NOMO-1 treated with DMSO at 0.1 percent for 48 hours (cell line): Measurements from ENCODE around the gene NCEH1.
"Not testable (repeated sequence)": the region's sequence is repeated elsewhere in the genome, so short reads cannot be mapped to it uniquely, and the experiment has no call there.

Experiments used
- DNase-seq: peaks from one replicate; lab custom pipeline; 2025; ENCODE audit not compliant: unreplicated experiment; lab: John Stamatoyannopoulos, UW

Gene NCEH1

GRCh38 chr3:172707967-172708366, 2.9 kb downstream of the NCEH1 start:
- DNase-seq, result no peak

DNA sequence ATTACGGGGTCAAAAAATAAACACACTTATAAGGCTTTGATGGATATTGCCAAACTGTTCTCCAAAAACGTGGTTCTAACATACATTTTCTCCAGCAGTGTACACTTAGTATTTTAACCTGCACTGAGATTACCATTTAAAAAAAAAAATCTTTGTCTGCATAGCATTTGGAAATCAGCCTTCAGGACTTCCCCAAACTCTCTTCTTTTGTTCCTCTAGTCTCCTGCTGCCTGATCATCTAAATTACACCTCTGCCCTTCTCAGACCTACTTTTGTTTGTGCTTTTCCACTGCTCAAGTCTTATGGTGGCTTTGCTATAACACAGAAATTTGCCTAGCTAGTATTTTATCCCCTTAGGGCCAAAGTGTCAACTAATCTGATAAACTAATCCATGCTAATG, 3.8 kb downstream of the NCEH1 start:
- DNase-seq, result peak; percentile 46

DNA sequence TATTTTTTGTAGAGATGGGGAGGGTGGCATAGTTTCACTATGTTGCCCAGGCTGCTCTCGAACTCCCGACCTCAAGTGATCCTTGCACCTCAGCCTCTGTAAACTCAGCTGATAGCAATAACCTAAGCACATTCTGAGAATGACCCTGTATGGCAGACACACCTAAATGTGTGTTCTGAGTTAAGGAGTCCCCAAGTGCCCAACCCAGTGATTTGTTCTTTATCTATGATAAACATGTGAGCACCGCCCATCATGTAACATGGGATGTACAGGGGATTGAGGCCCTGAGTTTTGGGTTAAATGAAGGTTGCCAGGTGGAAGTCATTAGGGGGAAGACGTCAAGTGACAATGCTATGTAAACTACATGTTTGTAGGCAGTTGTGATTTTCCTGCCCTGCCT, 5.7 kb downstream of the NCEH1 start:
- no peak for DNase-seq

DNA sequence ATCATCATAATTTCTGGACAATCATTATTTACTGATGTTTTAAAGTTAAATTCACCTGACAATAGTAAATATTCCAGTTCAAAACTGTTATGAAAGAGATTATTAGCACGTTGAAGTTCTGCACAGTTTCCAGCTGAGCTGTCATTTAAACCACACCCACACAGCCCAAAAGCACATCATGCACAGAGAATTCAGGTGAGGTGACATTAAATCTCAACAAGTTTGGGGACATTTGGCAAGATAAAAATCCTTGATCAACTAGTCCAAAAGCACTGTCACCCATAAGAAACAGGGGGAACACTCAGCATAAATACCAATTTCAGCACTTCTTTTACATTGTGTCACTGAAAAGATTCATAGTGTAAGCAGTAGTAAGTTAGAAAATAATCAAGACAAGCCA, 6.9 kb downstream of the NCEH1 start:
- DNase-seq, result no peak

GRCh38 chr3:172702731-172703130, 8.1 kb downstream of the NCEH1 start:
- DNase-seq, result not testable (repeated sequence)

DNA sequence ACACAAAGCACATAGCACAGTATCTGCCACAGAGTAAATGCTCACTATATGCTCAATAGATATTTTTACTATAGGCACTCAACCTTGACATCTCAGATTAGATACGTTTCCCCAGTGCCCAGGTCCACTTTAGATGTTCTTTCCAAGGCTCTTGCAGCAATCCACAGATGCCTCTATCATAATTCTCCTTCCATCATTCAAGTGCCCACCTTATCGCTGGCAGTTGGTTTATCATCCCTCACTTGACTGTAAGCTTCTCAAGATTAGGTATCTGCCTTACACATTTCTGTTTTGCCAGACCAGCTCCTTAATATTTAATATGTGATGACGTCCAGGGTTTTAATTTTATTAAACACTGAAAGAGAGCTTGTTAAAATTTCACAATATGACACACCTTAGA, 8.6 kb downstream of the NCEH1 start:
- DNase-seq, result no peak

DNA sequence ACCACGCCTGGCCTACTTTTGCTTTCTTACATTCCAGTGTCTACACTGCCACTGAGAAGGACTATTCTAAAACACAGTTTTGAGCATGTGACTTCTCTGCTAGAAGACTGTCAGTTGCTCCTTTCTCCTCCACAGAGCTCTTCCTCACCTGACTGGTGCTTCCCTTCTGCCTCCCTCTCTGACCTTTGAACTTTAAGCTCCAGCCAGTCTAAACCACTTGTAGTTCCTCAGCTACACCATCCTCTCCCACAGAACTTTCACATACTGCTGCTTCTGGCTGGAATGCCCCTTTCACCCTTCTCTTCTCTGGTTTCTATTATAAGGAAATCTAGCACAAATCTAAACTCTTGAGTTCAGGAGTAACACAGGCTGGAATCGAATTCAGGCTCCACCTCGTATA, 9.1 kb downstream of the NCEH1 start:
- DNase-seq, result no peak

GRCh38 chr3:172700936-172701455, 9.9 kb downstream of the NCEH1 start:
- DNase-seq, result no peak

GRCh38 chr3:172700256-172700655, 10.6 kb downstream of the NCEH1 start:
- no peak for DNase-seq

- DNase-seq, result no peak
These were observed 11.8 kb downstream of the NCEH1 start for GRCh38 chr3:172699031-172699430.

GRCh38 chr3:172698631-172699030, 12.2 kb downstream of the NCEH1 start:
- peak; percentile 94 for DNase-seq

DNA sequence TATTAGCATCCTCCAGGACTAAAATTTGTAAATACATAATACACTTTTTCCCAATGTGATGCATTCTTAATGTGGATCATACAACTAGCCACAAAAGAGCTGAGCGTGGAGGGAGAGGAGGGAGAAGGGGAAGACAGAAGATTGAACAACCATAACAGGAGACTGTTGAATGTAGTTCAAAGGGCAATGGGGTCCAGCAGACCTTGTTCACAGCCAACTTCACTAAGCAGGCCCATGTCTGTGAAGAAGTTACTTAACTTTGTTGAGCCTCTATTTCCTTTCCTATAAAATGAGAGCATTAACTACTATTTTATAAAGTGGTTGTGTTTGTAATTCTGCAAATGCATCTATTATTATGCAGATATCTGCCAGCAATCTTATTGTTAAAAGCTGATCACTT, 13.3 kb downstream of the NCEH1 start:
- DNase-seq, result no peak

GRCh38 chr3:172696357-172696756, 14.5 kb downstream of the NCEH1 start:
- DNase-seq, result no peak

DNA sequence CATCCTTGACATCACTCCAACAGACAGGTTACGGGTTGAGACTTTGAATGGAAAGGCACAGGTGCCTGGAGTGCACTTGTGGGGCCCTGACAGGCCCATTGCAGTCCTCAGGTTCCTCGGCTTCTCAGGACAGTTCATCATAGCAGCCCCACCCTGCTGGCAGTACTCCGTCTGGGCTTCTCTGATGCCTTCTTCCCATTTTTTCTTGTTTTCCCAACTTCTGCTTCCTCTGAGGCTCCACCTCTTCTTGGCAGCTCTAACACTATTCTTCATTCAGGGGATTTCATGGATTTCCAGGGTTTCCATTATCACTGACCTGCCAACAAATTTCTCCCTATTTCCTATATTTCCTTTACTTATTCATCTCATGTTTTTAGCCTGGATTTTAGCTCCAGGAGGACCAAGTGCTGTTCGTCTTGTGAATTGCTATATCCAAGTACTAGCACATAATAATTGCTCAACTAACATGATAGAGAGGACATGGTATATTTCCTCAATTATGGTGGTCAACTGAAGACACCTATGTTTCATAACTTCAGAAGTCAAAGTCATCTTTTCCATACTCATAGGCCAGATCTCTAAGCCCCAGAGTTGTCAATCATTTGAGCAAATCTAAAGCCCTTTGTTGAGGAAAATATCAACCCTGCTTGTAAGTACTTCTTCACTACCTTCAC, 16.2 kb downstream of the NCEH1 start:
- peak; percentile 11 for DNase-seq

DNA sequence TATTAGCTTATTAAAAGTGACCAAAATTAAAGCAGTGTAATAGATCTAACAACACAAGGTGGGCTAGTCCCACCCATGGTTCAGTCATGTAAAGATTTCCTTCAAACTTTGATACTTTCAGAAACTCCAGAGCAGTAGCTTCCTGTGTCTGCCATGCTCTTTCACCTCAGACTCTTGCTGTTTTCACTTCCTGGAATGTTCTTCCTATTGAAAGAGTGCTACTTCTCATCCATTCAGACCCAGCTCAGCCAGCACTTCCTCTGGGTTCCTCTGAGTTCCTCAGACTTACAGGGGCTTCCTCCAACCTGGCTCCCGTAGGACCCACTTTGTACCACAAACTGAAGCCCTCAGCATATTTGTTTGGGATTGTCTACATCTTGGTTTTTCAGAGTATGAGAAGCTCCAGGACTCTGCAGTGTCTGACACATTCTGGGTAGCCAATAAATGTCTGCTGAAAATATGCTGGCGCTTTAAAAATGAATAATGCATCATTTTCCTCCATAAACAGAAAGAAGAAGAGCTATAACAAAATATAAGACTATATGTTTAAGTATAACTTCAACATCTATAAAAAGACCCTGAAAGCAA, 18.0 kb downstream of the NCEH1 start:
- peak; percentile 86 for DNase-seq

DNA sequence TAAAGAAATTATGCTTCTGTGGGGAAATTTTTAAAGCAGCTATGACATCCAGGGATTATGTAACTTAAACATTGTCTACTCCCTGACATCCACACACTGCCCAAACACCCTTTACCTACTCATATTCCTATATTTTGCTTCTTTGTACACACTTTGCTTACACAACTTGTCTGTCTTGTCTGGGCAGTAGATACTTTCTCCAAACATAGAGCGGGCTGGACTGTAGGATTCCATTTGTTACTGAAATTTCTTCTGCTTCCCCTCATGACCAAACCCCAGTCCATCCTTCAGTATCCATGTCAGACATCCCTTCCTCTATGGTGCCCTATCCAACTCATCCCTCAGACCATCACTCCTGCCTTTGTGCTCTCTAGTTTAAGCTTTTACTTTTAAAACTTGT, 19.9 kb downstream of the NCEH1 start:
- DNase-seq, result no peak

DNA sequence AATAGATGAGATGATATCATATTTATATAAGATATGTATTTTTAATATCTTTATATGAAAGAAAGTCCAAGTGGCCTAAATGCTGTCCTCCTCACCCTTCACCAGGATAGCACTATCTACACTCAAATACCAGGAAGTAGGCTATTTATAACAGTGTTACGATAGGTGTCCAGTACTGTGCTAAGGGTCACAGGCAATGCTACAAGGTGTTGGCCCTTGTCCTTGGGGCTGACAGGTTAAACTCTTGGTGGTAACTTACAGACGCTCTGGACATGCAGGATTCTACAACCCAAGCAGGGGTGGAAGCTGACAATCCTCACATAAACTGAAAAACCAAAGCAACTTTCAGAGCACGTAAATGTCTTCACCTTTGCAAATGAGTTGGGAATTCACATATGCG, 22.3 kb downstream of the NCEH1 start:
- no peak for DNase-seq

- DNase-seq, result no peak
These were observed 23.4 kb downstream of the NCEH1 start for GRCh38 chr3:172687501-172687900.

GRCh38 chr3:172685331-172686214, 25.3 kb downstream of the NCEH1 start:
- DNase-seq, result no peak

DNA sequence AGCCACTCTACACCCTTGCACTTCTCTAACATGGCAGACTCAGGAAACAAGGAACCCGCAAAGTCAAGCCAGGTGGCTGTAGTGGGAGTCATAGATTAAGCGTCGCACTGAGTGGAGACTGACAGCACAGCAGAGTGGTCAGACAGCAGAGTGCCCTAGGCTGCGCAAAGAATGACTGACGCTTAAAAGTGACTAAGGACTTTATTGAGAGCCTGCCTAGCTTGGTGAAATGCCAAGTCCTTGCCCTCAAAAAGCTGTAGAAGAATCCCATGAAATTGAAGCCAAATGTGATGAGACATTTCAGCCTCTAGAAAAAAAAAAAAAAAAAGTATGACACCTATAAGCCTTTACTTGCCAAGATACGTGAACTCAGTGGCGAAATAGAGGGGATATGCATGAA, 30.2 kb downstream of the NCEH1 start:
- DNase-seq, result no peak

DNA sequence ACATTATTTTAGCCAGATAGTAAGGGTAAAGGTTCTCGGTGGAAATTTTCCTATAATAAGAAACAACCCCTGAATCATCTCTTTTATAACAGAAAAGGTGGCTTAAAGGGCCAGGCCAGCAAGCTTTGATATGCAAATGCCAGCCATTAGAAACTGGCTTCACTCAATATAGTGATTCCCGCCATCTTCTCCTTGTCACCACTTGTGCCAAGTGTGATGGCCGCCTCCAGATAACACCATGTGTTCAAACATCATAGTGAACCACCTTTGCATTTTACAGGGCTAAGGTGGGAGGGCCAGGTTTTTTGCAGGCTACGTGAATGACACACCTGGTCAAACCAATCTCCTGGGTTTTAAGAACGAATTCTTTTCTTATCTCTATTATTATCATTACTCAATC, 31.3 kb downstream of the NCEH1 start:
- DNase-seq, result no peak

DNA sequence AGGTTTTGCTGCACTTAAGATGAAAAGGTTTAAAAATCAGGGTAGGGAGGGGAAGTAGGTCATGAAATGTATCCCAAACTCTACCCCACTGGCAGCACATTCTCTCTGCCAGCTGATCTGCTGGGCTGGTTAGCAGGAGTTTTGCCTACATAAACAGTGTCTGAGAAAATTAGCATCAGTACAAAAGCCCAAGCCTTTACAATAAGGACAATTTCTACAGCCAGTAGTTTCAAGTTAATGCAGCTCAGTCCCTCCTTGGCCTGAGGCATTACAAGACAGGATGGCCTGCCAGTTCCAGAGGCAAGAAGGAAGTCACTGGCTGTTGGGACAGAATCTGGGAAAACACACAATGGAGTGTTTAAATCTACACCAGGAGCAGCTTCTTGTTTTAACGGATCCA, 32.8 kb downstream of the NCEH1 start:
- DNase-seq, result no peak
